ENCODE measurements around the gene ZMYND11.

Gene ZMYND11

GRCh38 chr10:135132-135600 is at the start of gene ZMYND11:
Gene ZMYND11, plus strand, starts transcription at chr10:135455. Its CDS starts 44,558 bp downstream, at chr10:180013.
- H3K4me3 ChIP-seq (ENCODE audit: low read depth, low read length), result peak within 1 kb of the TSS; percentile 91
- peak; percentile 84 for DNase-seq (ENCODE audit: low read depth)
- TF ChIP-seq CTCF (IDR thresholded peaks at IDR 0.05; ENCODE audit: insufficient read depth, low read depth, low read length, missing control alignments), result no peak

- DNase-seq (ENCODE audit: low read depth), result no peak
- H3K4me3 ChIP-seq (ENCODE audit: low read depth, low read length), result no peak overlapping the region
- TF ChIP-seq CTCF (IDR thresholded peaks at IDR 0.05; ENCODE audit: insufficient read depth, low read depth, low read length, missing control alignments), result no peak
These were observed 49.2 kb upstream of the ZMYND11 start for GRCh38 chr10:86031-86430.

DNA sequence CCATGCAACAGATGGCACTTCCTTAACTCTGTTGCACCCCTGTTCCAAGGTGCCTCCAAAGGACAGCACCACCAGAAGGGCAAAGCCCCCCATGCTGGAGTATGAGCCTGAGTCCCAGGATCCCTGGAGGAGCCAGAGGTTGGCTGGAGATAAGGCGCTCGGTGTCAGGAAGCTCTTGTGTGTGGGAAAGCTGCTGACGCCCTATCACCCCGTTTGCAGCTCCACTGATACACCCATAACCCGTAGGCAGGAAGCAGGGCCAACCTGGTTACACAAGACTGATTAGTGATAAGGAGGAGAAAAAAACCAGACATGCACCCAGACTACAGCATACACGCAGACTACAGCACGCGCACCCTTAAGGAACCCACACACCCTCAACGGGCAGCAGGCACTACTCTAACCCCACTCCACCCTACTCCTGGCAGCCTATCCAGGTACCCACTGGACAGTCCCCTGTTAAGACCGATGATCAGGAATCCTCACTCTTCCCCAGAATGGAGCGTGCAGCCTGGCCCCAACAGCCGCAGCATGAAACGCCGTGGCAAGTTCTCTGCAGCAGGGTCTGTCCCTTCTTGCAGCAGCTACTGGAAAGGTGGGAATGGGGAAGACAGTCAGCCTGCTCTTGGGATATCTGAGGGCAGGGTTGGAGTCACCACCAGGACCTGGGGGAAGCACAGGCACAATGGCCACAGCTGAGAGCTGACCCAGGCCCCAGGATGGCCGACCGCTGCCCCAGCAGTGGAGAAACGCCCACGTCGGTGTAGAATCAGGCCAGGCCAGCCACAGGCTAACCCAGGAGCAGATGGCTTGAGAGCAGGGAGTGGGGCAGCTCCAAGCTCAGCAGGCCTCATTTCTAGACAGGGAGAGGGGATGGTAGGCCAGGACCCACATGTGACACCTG is 47.8 kb upstream of the ZMYND11 start:
- no peak for DNase-seq (ENCODE audit: low read depth)
- no peak for TF ChIP-seq CTCF (IDR thresholded peaks at IDR 0.05; ENCODE audit: insufficient read depth, low read depth, low read length, missing control alignments)

DNA sequence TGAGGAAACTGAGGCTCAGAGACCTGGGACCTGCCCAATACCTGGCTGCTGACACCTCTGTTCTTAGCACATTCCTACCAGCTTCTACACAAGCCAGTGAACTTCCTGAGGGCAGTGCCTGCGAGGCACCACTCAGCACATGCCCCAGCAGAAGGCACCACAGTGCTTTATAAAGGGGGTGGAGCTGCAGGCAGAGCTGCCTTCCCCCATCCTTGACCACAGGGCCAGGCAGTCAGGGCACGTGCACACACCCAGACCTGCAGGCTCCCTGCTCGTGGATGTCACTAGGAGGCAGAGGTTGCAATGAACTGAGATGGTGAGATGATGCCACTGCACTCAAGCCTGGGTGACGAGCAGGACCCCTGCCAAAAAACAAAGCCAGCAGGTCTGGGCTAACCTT is 47.0 kb upstream of the ZMYND11 start:
- TF ChIP-seq CTCF (IDR thresholded peaks at IDR 0.05; ENCODE audit: insufficient read depth, low read depth, low read length, missing control alignments), result no peak
- no peak overlapping the region for H3K4me3 ChIP-seq (ENCODE audit: low read depth, low read length)
- DNase-seq (ENCODE audit: low read depth), result no peak

More for the DNA sequence above, 47.8 kb upstream of the ZMYND11 start:
- H3K4me3 ChIP-seq (ENCODE audit: low read depth, low read length), result no peak overlapping the region

DNA sequence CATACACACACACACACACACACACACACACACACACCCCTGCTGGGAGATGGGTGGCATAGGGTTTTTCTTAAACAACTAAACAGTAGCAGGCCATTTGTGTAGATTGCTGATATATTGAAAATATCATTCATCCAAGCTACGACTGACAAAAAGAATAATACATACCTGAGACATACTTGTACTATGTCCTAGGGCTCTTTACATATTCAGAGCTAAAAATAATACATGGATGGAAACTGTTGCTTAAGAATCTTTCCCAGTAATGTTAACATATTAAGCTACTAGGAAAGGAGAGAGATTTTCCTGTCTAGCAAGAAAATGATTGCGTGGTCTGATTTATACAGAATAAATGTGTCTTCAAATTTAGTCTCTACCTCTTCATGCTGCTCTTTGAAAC is 46.0 kb upstream of the ZMYND11 start:
- TF ChIP-seq CTCF (IDR thresholded peaks at IDR 0.05; ENCODE audit: insufficient read depth, low read depth, low read length, missing control alignments), result no peak

DNA sequence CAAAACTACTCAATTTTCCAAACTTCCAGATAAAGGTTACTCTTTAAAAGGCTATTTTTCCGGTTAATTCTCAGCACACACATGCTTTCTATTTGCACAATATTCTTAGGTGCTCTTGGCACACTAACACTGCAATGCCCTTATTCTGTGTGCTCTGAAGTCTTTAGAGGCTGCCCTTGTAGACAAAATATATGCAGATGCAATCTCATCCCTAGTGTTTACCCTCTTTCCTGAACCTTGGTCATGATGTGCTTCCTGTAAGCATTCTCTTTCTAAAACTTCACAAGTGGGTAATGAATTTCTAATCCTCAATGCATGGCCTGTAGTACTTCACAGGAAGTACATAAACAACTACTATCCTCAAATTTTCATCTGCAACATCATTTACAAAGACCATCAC is 45.1 kb upstream of the ZMYND11 start:
- no peak for TF ChIP-seq CTCF (IDR thresholded peaks at IDR 0.05; ENCODE audit: insufficient read depth, low read depth, low read length, missing control alignments)
- DNase-seq (ENCODE audit: low read depth), result no peak
- H3K4me3 ChIP-seq (ENCODE audit: low read depth, low read length), result no peak overlapping the region

More for the DNA sequence above, 46.0 kb upstream of the ZMYND11 start:
- DNase-seq (ENCODE audit: low read depth), result no peak
- no peak overlapping the region for H3K4me3 ChIP-seq (ENCODE audit: low read depth, low read length)
